Measurements from ENCODE around the gene RAB31.

Gene RAB31

GRCh38 chr18:9831036-9831722 lies 123.1 kb downstream of the RAB31 start:
- TF ChIP-seq, protein P1, sequence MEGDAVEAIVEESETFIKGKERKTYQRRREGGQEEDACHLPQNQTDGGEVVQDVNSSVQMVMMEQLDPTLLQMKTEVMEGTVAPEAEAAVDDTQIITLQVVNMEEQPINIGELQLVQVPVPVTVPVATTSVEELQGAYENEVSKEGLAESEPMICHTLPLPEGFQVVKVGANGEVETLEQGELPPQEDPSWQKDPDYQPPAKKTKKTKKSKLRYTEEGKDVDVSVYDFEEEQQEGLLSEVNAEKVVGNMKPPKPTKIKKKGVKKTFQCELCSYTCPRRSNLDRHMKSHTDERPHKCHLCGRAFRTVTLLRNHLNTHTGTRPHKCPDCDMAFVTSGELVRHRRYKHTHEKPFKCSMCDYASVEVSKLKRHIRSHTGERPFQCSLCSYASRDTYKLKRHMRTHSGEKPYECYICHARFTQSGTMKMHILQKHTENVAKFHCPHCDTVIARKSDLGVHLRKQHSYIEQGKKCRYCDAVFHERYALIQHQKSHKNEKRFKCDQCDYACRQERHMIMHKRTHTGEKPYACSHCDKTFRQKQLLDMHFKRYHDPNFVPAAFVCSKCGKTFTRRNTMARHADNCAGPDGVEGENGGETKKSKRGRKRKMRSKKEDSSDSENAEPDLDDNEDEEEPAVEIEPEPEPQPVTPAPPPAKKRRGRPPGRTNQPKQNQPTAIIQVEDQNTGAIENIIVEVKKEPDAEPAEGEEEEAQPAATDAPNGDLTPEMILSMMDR (IDR thresholded peaks at IDR 0.05; ENCODE audit: low read depth, low read length) = peak; percentile 10
- DNase-seq (ENCODE audit: extremely low read depth, low read depth) = no peak

DNA sequence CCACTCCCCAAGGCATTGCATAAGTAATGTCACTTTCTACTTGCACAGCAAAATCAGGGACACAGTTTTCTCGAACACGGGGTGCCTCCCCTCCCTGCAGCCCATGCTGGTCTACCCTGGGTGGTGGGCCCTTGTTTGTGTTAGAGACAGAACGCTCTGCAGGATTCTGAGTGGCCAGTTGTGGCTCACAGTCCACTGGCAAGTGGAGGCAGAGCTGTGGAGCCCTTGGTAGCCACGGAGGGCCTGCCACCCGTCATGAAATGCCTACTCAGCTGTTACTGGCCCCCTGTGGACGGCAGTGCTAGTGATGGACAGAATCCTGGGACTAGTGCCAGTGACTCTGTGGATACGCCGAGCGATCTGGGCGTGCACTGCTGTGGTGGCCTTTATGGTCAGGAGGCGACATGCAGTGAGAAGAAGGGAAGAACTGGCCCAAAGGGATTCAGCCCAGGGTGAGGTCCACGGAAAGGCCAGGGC lies 123.7 kb downstream of the RAB31 start:
- TF ChIP-seq, protein P1 (IDR thresholded peaks at IDR 0.05; ENCODE audit: low read depth, low read length) = no peak
- DNase-seq (ENCODE audit: extremely low read depth, low read depth) = no peak

DNA sequence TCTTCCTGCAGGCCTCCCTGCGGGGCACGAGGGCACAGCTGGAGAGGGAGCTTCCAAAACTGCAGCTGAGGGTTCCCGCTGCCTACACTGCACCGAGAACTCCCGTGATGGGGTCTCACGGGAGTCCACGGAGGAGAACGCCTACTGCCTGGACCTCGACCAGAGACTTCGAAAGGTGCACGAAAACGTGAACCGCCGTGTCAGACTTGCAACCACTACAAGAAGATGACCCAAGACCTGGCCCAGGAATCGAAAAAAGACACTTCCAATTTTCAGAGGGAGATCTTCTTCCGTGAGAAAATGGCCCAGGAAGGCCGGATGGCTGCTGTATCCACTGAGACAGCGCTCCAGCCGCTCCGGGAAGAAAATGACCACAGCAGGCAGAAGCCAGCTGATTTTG lies 124.8 kb downstream of the RAB31 start:
- TF ChIP-seq, protein P1 (IDR thresholded peaks at IDR 0.05; ENCODE audit: low read depth, low read length) = no peak
- no peak for DNase-seq (ENCODE audit: extremely low read depth, low read depth)

DNA sequence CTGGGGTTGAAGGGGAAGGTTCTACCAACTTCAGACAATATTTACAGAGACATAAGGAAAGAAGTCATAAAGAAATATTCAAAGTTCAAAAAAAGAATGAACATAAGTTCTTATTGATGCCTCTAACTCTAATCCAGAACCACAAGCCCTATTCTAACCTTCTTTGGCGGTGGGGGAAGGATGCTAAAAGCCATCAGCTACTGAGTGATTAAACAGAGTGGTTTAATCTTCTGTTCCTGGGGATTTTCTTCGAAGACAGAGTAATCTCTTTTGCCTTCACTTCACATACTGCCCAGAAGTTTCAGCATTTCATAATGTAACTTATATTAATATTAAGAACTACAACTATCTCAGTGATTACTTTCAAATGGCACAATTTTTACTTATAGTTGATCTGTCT lies 126.5 kb downstream of the RAB31 start:
- TF ChIP-seq, protein P1 (IDR thresholded peaks at IDR 0.05; ENCODE audit: low read depth, low read length) = no peak
- DNase-seq (ENCODE audit: extremely low read depth, low read depth) = no peak

DNA sequence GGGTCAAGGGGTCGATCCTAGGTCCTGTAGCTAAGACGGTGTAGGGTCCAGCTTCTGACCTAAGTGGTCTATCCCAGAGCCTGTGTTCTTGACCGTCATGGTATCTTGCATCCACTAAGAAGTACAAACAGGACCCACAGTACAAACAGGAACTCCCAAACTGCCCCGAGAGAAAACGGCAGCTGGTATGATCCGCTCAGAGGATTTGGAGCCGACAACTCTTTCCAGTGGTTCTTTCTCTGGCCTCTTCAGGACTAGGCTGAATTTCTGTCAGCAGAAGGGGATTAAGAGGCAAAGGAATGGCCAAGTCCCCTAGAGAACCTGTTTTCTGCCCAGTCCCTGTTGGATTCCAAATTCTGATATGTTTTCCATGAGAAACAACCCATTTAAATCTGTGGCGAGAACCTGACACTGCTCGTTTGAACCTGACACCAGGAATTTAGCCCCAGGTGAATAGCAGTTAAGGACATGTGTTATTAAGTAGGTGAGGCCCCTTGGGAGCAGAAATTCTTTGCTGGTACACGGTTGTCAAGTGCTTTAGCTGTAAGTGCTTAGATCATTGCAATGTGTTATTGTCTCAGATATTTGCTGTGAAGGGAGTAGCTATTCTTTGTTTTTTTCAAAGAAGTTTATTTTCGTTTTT lies 127.1 kb downstream of the RAB31 start:
- TF ChIP-seq, protein P1 (IDR thresholded peaks at IDR 0.05; ENCODE audit: low read depth, low read length) = no peak
- no peak for DNase-seq (ENCODE audit: extremely low read depth, low read depth)

GRCh38 chr18:9835825-9836224 lies 127.7 kb downstream of the RAB31 start:
- TF ChIP-seq, protein P1 (IDR thresholded peaks at IDR 0.05; ENCODE audit: low read depth, low read length) = no peak
- no peak for DNase-seq (ENCODE audit: extremely low read depth, low read depth)

GRCh38 chr18:9838144-9838877 lies 130.2 kb downstream of the RAB31 start:
- TF ChIP-seq, protein P1 (IDR thresholded peaks at IDR 0.05; ENCODE audit: low read depth, low read length) = no peak
- DNase-seq (ENCODE audit: extremely low read depth, low read depth) = no peak

All from AG09319 (cell line).